GM12878 (cell line): ENCODE data around the gene ATP5F1A. TPM values are rescaled to one million over a fixed set of nuclear protein-coding genes. Genes with fewer than 3 reads are reported as not detected.
"Not testable (repeated sequence)": the region's sequence is repeated elsewhere in the genome, so short reads cannot be mapped to it uniquely, and the experiment has no call there.

Experiments
- ATAC-seq: fragments of 200-7000 bp; cut with Tn5 transposase; 3 replicates; pipeline ENCODE4 v1.9.1; 2020; ENCODE audit warnings: mild to moderate bottlenecking, moderate library complexity
- BruUV-seq: library from RNA; stranded (reverse); fragments of 400-500 nt; replicated peaks from 2 replicates; lab custom pipeline; 2021; lab: Mats Ljungman, UMichigan
- CTCF ChIA-PET: fragments of 300-600 bp; sonication (Branson Sonifier 250); formaldehyde crosslinking; extraction: SDS; loops from one replicate; lab custom pipeline; 2021; ENCODE audit warnings: inconsistent platforms; lab: Yijun Ruan, JAX
- POLR2A ChIA-PET: fragments of 350-600 bp; formaldehyde crosslinking; extraction: SDS; loops from one replicate; lab custom pipeline; 2021; ENCODE audit warnings: inconsistent platforms; lab: Charles Lee
- RAD21 ChIA-PET: fragments of 300-600 bp; sonication (Branson Sonifier 250); formaldehyde crosslinking; loops from one replicate; lab custom pipeline; 2023; ENCODE audit warnings: antibody characterized with exemption; ENCODE audit not compliant: unreplicated experiment; lab: Charles Lee
- SMC1A ChIA-PET: fragments of 300-600 bp; sonication (Branson Sonifier 250); formaldehyde crosslinking; loops from one replicate; lab custom pipeline; 2023; ENCODE audit not compliant: unreplicated experiment, uncharacterized antibody; lab: Charles Lee
- DNase-seq: peaks from one replicate; pipeline ENCODE4 v3.0.0-alpha.2; 2011; ENCODE audit warnings: low read depth, low spot score
- FAIRE-seq: peaks from 3 replicates; lab custom pipeline; 2011; peaks lifted over from hg19 to GRCh38; lab: Jason Lieb, UNC
- H2AFZ ChIP-seq: 2 replicates; pipeline ENCODE4 v1.6.0; 2011; ENCODE audit warnings: low read depth, low read length, control low read depth; ENCODE audit not compliant: control insufficient read depth
- H3K27ac ChIP-seq: 2 replicates; pipeline ENCODE4 v1.5.1; 2011; ENCODE audit warnings: control low read depth; ENCODE audit not compliant: control insufficient read depth, insufficient read depth
- H3K27me3 ChIP-seq, 2 experiments: replicated peaks in 1 of 2; 2 replicates each; pipeline versions ENCODE4 v1.6.0 to v1.6.1; 2011; ENCODE audit warnings: low read length in 1 of 2; ENCODE audit not compliant: control insufficient read depth in 2 of 2, insufficient read depth in 2 of 2
- H3K36me3 ChIP-seq, 2 experiments: 2 replicates each; pipeline ENCODE4 v1.5.1; 2011; ENCODE audit warnings: low read length in 1 of 2; ENCODE audit not compliant: control insufficient read depth in 2 of 2, insufficient read depth in 2 of 2
- H3K4me1 ChIP-seq: 2 replicates; pipeline ENCODE4 v1.6.1; 2011; ENCODE audit warnings: mild to moderate bottlenecking, low read length, moderate library complexity, mixed read lengths; ENCODE audit not compliant: control insufficient read depth, insufficient read depth
- H3K4me2 ChIP-seq: 2 replicates; pipeline ENCODE4 v1.6.0; 2011; ENCODE audit warnings: control low read depth; ENCODE audit not compliant: control insufficient read depth, insufficient read depth
- H3K4me3 ChIP-seq: fragments of 200-600 bp; sonication (generic); 2 replicates; pipeline ENCODE4 v1.5.1; 2016
- H3K79me2 ChIP-seq: 2 replicates; pipeline ENCODE4 v1.6.0; 2011; ENCODE audit warnings: low read length; ENCODE audit not compliant: control insufficient read depth, insufficient read depth
- H3K9ac ChIP-seq: 2 replicates; pipeline ENCODE4 v1.8.0; 2011; ENCODE audit warnings: low read length, control low read depth, mixed read lengths; ENCODE audit not compliant: control insufficient read depth, insufficient read depth
- H3K9me3 ChIP-seq: replicated peaks from 3 replicates; pipeline ENCODE4 v1.5.1; 2011; ENCODE audit warnings: mild to moderate bottlenecking, low read length; ENCODE audit not compliant: control insufficient read depth, insufficient read depth
- H4K20me1 ChIP-seq: 2 replicates; pipeline ENCODE4 v1.6.0; 2011; ENCODE audit not compliant: control insufficient read depth, insufficient read depth
- CBFB ChIP-seq: IDR thresholded peaks from 2 replicates; pipeline ENCODE4 v1.6.1; 2016; ENCODE audit warnings: antibody characterized with exemption, low read depth
- ESRRA ChIP-seq: IDR thresholded peaks from 2 replicates; pipeline ENCODE4 v1.6.1; 2012; ENCODE audit warnings: mild to moderate bottlenecking, low read length, improper control_type of control experiment
- TCF12 ChIP-seq: IDR thresholded peaks from 2 replicates; pipeline ENCODE4 v1.6.1; 2011; ENCODE audit warnings: low read depth, mild to moderate bottlenecking, low read length
- WRNIP1 ChIP-seq: IDR thresholded peaks from 2 replicates; pipeline ENCODE4 v1.6.1; 2011; ENCODE audit warnings: low read depth, low read length, improper control_type of control experiment, borderline replicate concordance
- WGBS: methylation state at CpG from one replicate; pipeline ENCODE4 v1.1.6; 2016; ENCODE audit warnings: low lambda C conversion rate; ENCODE audit not compliant: insufficient replicate concordance, insufficient coverage; ENCODE audit errors: missing lambda C conversion rate; 5-methylcytosine and 5-hydroxymethylcytosine counted together
- in situ Hi-C: fragments of 300-500 bp; cut with MboI; formaldehyde crosslinking; loops from 9 replicates; pipeline ENCODE4 v1.14.3; 2018; ENCODE audit warnings: mixed read lengths
- intact Hi-C: fragments of 100-400 bp; cut with micrococcal nuclease; formaldehyde crosslinking; loops from one replicate; pipeline ENCODE4 v1.14.2; 2022; ENCODE audit not compliant: unreplicated experiment
- polyA plus RNA-seq, 11 experiments: library from polyadenylated mRNA; depleted of rRNA in 4 of 11; unstranded in 6 of 11; stranded (reverse) in 5 of 11; fragments of >200 nt; fragmentation: Nextera tagmentation in 4 of 11; fragmentation: Illumina TruSeq in 1 of 11; extraction: Ambion mirVana in 4 of 11; extraction: Trizol in 1 of 11; gene quantifications; 1 replicate in 1 of 11; 2 replicates in 10 of 11; pipeline versions ENCODE4 v1.2.1 to v1.2.3, GENCODE V29; 2011 to 2016; ENCODE audit warnings: inconsistent platforms in 2 of 11, missing spikeins in 2 of 11, low read depth in 1 of 11
- total RNA-seq, 4 experiments: library from RNA; depleted of rRNA in 3 of 4; stranded (reverse); fragments of >200 nt in 3 of 4; fragmentation: Illumina TruSeq in 1 of 4; extraction: Trizol in 1 of 4; gene quantifications; 2 replicates each; pipeline versions ENCODE4 v1.2.1 to v1.2.3, GENCODE V29; 2013 to 2021
- TF ChIP-seq, protein P1 (sequence below): fragments of 450-650 bp; IDR thresholded peaks from 2 replicates; pipeline ENCODE4 v1.6.1; 2017; ENCODE audit warnings: mild to moderate bottlenecking, moderate library complexity
- TF ChIP-seq, protein P2 (sequence below): fragments of 450-650 bp; IDR thresholded peaks from 2 replicates; pipeline ENCODE4 v1.6.1; 2018; ENCODE audit warnings: borderline replicate concordance, mild to moderate bottlenecking; ENCODE audit not compliant: partially characterized antibody
- TF ChIP-seq, protein P3 (sequence below): fragments of 450-650 bp; conservative IDR thresholded peaks from 2 replicates; pipeline ENCODE4 v1.6.1; 2017; ENCODE audit warnings: mild to moderate bottlenecking, moderate library complexity

The ATP5F1A gene
- total and polyA plus RNA-seq, 10 of the 15 experiments (the other 5 are each of a cell fraction or from before 2014, with no cell fraction given): 592 to 1,161 (median 723) TPM

DNA sequence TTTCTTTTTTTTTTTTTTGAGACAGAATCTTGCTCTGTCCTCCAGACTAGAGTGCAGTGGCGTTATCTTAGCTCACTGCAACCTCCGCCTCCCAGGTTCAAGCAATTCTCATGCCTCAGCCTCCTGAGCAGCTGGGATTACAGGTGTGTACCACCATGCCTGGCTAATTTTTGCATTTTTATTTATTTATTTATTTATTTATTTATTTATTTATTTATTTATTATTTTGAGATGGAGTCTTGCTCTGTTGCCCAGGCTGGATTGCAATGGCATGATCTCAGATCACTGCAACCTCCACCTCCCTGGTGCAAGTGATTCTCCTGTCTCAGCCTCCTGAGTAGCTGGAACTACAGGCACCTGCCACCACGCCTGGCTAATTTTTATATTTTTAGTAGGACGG lies 28.5 kb upstream of the ATP5F1A start:
- FAIRE-seq, H3K27ac ChIP-seq, H4K20me1 ChIP-seq, ATAC-seq, in situ Hi-C loops, H3K4me2 ChIP-seq, BruUV-seq, H2AFZ ChIP-seq, H3K4me3 ChIP-seq, H3K9me3 ChIP-seq, intact Hi-C loops, RAD21 ChIA-PET, H3K27me3 ChIP-seq, H3K36me3 ChIP-seq, H3K79me2 ChIP-seq, DNase-seq, H3K4me1 ChIP-seq, H3K9ac ChIP-seq: not testable (repeated sequence)
- ChIA-PET CTCF (interaction anchor here (1.2 to 1.6 kb wide), 2 partner anchors 21 to 23 kb away, joined by 3 read pairs; no protein-coding TSS in a partner anchor), POLR2A (interaction anchor here (0.7 kb wide), 1 partner anchor 995 kb away, joined by 3 read pairs; no protein-coding TSS in a partner anchor), SMC1A (interaction anchor here (0.9 kb wide), 1 partner anchor 20 kb away, joined by 3 read pairs; no protein-coding TSS in a partner anchor)
- WGBS: 91% methylated on average over 4 of the region's 4 CpGs

DNA sequence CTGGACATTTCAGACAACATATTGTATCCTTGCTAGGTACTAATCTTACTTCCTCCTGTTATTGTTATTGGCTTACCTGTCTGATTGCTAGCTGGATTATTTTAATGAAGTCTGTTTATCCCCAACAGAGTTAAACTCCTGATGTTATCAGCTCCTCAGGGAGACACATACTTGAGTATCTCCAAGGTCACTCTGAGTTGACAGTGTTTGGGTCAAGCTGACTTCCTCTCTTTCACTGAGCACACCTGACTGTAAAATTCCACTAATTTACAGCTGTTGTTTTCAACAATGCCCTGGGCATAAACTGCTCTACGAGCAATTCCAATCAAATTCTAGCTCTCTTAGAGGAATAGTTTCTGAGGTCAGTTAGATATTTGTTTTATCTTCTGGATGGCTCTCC lies 15.7 kb upstream of the ATP5F1A start:
- no peak overlapping the region for H2AFZ ChIP-seq
- FAIRE-seq (no peak), ATAC-seq (no peak), DNase-seq (no peak)
- ChIA-PET RAD21 (no interaction called here), SMC1A (interaction anchor here (0.6 to 0.9 kb wide), 2 partner anchors 11 to 16 kb away, joined by 3 to 4 read pairs; no protein-coding TSS in a partner anchor), POLR2A (no interaction called here), CTCF (interaction anchor here (0.5 to 1.6 kb wide), 3 partner anchors 20 to 59 kb away, joined by 3 to 5 read pairs (median 4); a partner anchor contains a TSS)
- BruUV-seq: no TSS peak
- no peaks in the 10 kb centered on the region for H3K27me3 ChIP-seq
- H3K27ac ChIP-seq: no peak overlapping the region
- intact Hi-C loops: no loop called here
- H3K4me1 ChIP-seq: no peaks in the 10 kb centered on the region
- no peaks in the 10 kb centered on the region for H4K20me1 ChIP-seq
- no peaks in the 10 kb centered on the region for H3K79me2 ChIP-seq
- no peak overlapping the region for H3K4me2 ChIP-seq
- in situ Hi-C loops: no loop called here
- no peak overlapping the region for H3K9ac ChIP-seq
- H3K36me3 ChIP-seq: peaks cover 0 to 9% of the 10 kb centered on the region in 2 experiments; a peak in 1 of 4 replicates
- H3K9me3 ChIP-seq: no peaks in the 10 kb centered on the region; the same call in 2 of the 3 replicates
- H3K4me3 ChIP-seq: no peak overlapping the region
- 100% methylated on average over 1 of the region's 1 CpG for WGBS
- TF ChIP-seq CBFB (no peak), ESRRA (no peak), WRNIP1 (no peak), TCF12 (no peak)
- TF ChIP-seq, protein P1, sequence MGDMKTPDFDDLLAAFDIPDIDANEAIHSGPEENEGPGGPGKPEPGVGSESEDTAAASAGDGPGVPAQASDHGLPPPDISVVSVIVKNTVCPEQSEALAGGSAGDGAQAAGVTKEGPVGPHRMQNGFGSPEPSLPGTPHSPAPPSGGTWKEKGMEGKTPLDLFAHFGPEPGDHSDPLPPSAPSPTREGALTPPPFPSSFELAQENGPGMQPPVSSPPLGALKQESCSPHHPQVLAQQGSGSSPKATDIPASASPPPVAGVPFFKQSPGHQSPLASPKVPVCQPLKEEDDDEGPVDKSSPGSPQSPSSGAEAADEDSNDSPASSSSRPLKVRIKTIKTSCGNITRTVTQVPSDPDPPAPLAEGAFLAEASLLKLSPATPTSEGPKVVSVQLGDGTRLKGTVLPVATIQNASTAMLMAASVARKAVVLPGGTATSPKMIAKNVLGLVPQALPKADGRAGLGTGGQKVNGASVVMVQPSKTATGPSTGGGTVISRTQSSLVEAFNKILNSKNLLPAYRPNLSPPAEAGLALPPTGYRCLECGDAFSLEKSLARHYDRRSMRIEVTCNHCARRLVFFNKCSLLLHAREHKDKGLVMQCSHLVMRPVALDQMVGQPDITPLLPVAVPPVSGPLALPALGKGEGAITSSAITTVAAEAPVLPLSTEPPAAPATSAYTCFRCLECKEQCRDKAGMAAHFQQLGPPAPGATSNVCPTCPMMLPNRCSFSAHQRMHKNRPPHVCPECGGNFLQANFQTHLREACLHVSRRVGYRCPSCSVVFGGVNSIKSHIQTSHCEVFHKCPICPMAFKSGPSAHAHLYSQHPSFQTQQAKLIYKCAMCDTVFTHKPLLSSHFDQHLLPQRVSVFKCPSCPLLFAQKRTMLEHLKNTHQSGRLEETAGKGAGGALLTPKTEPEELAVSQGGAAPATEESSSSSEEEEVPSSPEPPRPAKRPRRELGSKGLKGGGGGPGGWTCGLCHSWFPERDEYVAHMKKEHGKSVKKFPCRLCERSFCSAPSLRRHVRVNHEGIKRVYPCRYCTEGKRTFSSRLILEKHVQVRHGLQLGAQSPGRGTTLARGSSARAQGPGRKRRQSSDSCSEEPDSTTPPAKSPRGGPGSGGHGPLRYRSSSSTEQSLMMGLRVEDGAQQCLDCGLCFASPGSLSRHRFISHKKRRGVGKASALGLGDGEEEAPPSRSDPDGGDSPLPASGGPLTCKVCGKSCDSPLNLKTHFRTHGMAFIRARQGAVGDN: no peak
- TF ChIP-seq, protein P2, sequence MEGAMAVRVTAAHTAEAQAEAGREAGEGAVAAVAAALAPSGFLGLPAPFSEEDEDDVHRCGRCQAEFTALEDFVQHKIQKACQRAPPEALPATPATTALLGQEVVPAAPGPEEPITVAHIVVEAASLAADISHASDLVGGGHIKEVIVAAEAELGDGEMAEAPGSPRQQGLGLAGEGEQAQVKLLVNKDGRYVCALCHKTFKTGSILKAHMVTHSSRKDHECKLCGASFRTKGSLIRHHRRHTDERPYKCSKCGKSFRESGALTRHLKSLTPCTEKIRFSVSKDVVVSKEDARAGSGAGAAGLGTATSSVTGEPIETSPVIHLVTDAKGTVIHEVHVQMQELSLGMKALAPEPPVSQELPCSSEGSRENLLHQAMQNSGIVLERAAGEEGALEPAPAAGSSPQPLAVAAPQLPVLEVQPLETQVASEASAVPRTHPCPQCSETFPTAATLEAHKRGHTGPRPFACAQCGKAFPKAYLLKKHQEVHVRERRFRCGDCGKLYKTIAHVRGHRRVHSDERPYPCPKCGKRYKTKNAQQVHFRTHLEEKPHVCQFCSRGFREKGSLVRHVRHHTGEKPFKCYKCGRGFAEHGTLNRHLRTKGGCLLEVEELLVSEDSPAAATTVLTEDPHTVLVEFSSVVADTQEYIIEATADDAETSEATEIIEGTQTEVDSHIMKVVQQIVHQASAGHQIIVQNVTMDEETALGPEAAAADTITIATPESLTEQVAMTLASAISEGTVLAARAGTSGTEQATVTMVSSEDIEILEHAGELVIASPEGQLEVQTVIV: no peak
- TF ChIP-seq, protein P3, sequence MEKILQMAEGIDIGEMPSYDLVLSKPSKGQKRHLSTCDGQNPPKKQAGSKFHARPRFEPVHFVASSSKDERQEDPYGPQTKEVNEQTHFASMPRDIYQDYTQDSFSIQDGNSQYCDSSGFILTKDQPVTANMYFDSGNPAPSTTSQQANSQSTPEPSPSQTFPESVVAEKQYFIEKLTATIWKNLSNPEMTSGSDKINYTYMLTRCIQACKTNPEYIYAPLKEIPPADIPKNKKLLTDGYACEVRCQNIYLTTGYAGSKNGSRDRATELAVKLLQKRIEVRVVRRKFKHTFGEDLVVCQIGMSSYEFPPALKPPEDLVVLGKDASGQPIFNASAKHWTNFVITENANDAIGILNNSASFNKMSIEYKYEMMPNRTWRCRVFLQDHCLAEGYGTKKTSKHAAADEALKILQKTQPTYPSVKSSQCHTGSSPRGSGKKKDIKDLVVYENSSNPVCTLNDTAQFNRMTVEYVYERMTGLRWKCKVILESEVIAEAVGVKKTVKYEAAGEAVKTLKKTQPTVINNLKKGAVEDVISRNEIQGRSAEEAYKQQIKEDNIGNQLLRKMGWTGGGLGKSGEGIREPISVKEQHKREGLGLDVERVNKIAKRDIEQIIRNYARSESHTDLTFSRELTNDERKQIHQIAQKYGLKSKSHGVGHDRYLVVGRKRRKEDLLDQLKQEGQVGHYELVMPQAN: no peak
